BJ (cell line): Measurements from ENCODE around the gene ID1. TPM values are rescaled to one million over a fixed set of nuclear protein-coding genes. Genes with fewer than 3 reads are reported as not detected.
"Not testable (repeated sequence)": the region's sequence is repeated elsewhere in the genome, so short reads cannot be mapped to it uniquely, and the experiment has no call there.

Source experiments
- CTCF ChIA-PET: fragments of 350-600 bp; formaldehyde crosslinking; extraction: SDS; loops from one replicate; lab custom pipeline; 2021; ENCODE audit warnings: antibody characterized with exemption, inconsistent platforms; lab: Yijun Ruan, JAX
- POLR2A ChIA-PET: fragments of 300-600 bp; sonication (Branson Sonifier 250); formaldehyde crosslinking; extraction: SDS; loops from one replicate; lab custom pipeline; 2021; ENCODE audit warnings: antibody characterized with exemption; lab: Charles Lee
- DNase-seq: peaks from one replicate; pipeline ENCODE4 v3.0.0-alpha.2; 2011; ENCODE audit warnings: low read depth
- H3K27me3 ChIP-seq: 2 replicates; pipeline ENCODE4 v1.6.0; 2011; ENCODE audit warnings: low read length; ENCODE audit not compliant: control insufficient read depth, insufficient read depth
- H3K36me3 ChIP-seq: 2 replicates; pipeline ENCODE4 v1.5.1; 2011; ENCODE audit warnings: low read length; ENCODE audit not compliant: control insufficient read depth, insufficient read depth
- H3K4me3 ChIP-seq: 2 replicates; pipeline ENCODE4 v1.5.1; 2011; ENCODE audit warnings: low read depth, mild to moderate bottlenecking, control low read depth, low read length
- polyA plus RNA-seq: library from polyadenylated mRNA; depleted of rRNA; stranded (reverse); fragments of >200 nt; gene quantifications from 2 replicates; pipeline ENCODE4 v1.2.3, GENCODE V29; 2011
- TF ChIP-seq, protein P1 (sequence below): IDR thresholded peaks from 2 replicates; pipeline ENCODE4 v1.5.1; 2011; ENCODE audit warnings: low read depth, mild to moderate bottlenecking, control low read depth, inconsistent platforms, low read length, moderate library complexity; ENCODE audit not compliant: insufficient read depth

The ID1 gene
- polyA plus RNA-seq, 1 experiment = 135 TPM

DNA sequence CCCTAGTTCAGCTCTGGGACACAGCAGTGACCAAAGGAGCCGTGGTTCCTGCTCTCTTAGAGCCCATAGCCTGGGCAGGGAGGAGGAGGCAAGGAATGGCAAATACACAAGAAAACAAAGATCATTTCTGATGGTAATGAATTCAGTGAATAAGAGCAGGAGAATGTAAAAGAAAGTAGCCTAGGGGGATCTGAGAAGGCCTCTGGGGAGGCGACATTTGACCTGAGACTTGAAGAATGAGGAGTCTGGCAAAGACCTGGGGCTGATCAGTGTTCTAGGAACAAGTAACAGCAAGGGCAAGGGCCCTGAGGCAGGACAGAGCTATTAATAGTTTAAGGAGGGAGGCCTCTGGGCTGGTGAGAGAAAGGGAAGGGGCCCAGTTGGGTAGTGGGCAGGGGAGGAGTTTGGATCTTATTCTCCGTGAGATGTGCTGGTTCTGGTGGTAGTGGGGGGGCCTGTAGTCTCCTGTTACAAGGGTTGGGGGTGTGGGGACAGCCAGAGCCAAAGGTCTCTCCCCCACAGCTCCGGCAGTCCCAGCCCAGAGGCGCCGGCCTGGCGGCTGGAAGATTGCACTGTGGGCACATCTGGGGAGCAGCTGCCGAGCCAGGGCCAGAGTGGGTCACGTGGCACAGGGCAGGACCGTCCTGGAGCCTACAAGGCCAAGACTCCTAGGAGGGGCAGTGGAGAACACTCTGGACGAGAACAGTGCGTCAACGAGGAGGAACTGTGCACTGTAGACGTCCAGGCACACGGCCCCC, 9.3 kb upstream of the ID1 start:
- Histone ChIP-seq H3K27me3 (no peaks in the 10 kb centered on the region), H3K36me3 (no peaks in the 10 kb centered on the region), H3K4me3 (no peak overlapping the region)
- POLR2A ChIA-PET = interaction anchor here (0.6 to 1.6 kb wide), 5 partner anchors 9 to 471 kb away, joined by 3 to 14 read pairs (median 5); partner anchors contain the start of gene ID1
- DNase-seq = peak; percentile 95
- TF ChIP-seq, protein P1, sequence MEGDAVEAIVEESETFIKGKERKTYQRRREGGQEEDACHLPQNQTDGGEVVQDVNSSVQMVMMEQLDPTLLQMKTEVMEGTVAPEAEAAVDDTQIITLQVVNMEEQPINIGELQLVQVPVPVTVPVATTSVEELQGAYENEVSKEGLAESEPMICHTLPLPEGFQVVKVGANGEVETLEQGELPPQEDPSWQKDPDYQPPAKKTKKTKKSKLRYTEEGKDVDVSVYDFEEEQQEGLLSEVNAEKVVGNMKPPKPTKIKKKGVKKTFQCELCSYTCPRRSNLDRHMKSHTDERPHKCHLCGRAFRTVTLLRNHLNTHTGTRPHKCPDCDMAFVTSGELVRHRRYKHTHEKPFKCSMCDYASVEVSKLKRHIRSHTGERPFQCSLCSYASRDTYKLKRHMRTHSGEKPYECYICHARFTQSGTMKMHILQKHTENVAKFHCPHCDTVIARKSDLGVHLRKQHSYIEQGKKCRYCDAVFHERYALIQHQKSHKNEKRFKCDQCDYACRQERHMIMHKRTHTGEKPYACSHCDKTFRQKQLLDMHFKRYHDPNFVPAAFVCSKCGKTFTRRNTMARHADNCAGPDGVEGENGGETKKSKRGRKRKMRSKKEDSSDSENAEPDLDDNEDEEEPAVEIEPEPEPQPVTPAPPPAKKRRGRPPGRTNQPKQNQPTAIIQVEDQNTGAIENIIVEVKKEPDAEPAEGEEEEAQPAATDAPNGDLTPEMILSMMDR = no peak
- CTCF ChIA-PET = interaction anchor here (1.3 to 4.3 kb wide), 6 partner anchors 8 to 33 kb away, joined by 3 to 23 read pairs (median 7); partner anchors contain the start of gene ID1

DNA sequence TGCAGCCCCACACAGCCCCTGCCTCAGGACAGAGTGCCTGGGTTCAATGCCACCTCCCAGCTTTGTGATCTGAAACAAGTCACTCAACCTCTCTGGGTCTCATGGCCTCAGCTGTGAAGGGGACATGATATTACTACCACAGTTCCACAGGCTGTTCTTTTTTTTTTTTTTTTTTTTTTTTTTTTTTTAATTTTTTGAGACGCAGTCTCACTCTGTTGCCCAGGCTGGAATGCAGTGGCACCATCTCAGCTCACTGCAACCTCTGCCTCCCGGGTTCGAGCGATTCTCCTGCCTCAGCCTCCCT, 8.7 kb upstream of the ID1 start:
- POLR2A ChIA-PET = interaction anchor here (0.6 to 1.6 kb wide), 3 partner anchors 9 to 49 kb away, joined by 3 to 14 read pairs (median 3); partner anchors contain the start of gene ID1

GRCh38 chr20:31596831-31597480, 8.1 kb upstream of the ID1 start:
- H3K36me3 ChIP-seq = no peaks in the 10 kb centered on the region
- POLR2A ChIA-PET = interaction anchor here (0.6 kb wide), 1 partner anchor 50 kb away, joined by 3 read pairs; a partner anchor contains a TSS
- TF ChIP-seq, protein P1 = no peak
- H3K4me3 ChIP-seq = no peak overlapping the region
- CTCF ChIA-PET = interaction anchor here (0.6 to 4.3 kb wide), 6 partner anchors 9 to 1879 kb away, joined by 3 to 23 read pairs (median 7); no protein-coding TSS in a partner anchor
- DNase-seq = no peak
- no peaks in the 10 kb centered on the region for H3K27me3 ChIP-seq

More for the DNA sequence above, 8.7 kb upstream of the ID1 start:
- not testable (repeated sequence) for H3K27me3 ChIP-seq, DNase-seq, H3K4me3 ChIP-seq, H3K36me3 ChIP-seq
- CTCF ChIA-PET = interaction anchor here (1.6 to 4.3 kb wide), 5 partner anchors 9 to 34 kb away, joined by 4 to 23 read pairs (median 9); no protein-coding TSS in a partner anchor

GRCh38 chr20:31597481-31597855, 7.6 kb upstream of the ID1 start:
- no peak for DNase-seq
- CTCF ChIA-PET = interaction anchor here (0.6 to 4.3 kb wide), 4 partner anchors 15 to 1879 kb away, joined by 3 to 23 read pairs (median 10); no protein-coding TSS in a partner anchor
- no peak overlapping the region for H3K4me3 ChIP-seq
- TF ChIP-seq, protein P1 = no peak
- no peaks in the 10 kb centered on the region for H3K27me3 ChIP-seq
- no peaks in the 10 kb centered on the region for H3K36me3 ChIP-seq
- POLR2A ChIA-PET = interaction anchor here (0.5 kb wide), 1 partner anchor 51 kb away, joined by 4 read pairs; no protein-coding TSS in a partner anchor

- Histone ChIP-seq H3K4me3 (no peak overlapping the region), H3K36me3 (no peaks in the 10 kb centered on the region), H3K27me3 (no peaks in the 10 kb centered on the region)
- DNase-seq = no peak
- POLR2A ChIA-PET = no interaction called here
- TF ChIP-seq, protein P1 = no peak
- CTCF ChIA-PET = interaction anchor here (0.9 to 20.1 kb wide), 5 partner anchors 10 to 121 kb away, joined by 3 to 667 read pairs (median 22); no protein-coding TSS in a partner anchor
Observed at GRCh38 chr20:31602431-31602778, 2.7 kb upstream of the ID1 start.
